CD4-positive, alpha-beta T cell treated with Interleukin-6 at 100 ng/mL for 8 hours (primary cell): ENCODE results near the gene IL3.
A peak's percentile ranks its signal among the peaks of the same experiment; 100 is the strongest.

ENCODE experiments used
- DNase-seq: peaks from one replicate; pipeline ENCODE4 v3.0.0-alpha.2; 2020; ENCODE audit warnings: mixed read lengths, low spot score

IL3 gene

DNA sequence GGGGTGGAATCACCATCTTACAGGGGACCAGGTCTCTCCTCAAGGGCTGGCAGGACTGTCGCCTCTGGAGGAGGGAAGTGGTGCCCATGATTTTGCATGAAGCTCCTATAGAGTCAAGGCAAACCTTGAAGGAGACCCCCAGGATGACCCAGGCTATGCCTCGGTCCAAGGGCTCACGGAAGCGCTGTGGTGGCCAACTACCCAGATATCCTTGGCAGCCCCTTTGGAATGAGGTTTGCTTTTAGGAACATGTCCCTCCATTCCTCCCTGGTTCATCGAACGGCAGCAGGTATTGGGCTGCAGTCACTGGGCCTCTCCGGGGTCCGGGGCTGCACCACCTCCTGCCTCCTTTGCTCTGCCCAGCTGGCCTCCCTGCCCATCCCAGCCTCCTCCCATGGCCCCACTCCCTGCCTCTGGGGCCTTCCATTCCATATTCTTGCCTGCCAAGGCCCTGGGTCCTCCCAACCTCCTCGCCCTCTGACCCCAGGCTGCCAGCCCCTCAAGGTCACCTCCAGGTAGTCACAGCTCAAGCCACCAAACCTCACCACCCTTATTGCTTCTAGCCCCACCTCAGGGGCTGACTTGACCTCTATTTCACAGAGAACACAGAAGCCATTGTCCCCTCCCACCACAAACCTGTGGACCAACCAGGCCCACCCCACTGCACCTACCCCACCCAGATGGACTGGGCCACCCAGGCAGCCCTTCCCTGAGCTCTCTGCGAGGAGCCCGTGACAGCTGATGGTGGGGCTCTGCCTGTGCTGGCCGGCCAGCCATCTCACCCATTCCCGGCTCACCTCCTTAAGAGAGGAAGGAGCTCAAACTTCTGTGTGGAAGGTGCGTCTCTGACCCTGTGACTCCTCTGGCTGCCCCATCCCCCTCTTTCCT lies 3.6 kb upstream of the IL3 start:
- no peak for DNase-seq

DNA sequence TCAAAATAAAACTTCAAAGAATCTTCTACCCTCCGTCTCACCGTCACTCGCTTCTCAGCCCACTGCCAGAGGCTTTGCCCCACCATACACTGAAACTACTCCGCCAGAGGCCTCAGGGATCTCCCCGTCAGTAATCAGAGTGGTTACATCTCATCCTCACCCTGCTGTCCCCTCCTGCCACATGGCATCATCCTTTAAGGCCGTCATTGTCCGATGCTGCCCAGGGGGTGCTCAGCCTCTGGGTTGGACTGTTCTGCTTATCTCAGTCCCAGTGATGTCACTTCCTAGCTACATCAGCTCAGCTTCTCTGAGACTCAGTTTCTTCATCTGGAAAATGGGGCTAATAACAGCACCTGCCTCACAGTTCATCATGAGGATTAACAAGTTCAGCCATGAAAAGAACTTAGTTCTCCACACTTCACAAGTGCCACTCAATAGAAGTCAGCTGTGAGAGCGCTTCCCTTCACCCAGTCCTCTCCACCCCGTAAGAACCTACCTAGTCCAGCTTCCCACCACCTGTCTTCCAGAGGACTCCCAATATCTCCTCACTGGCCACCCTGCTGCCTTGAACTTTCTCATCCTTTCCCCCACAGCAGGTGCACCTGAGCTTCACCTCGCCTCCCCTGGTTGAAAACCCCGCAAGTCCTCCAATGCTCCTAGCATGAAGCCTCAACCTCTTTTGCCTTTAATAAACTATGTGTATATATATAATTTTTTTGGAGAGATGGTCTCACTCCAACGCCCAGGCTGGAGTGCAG lies 2.8 kb upstream of the IL3 start:
- DNase-seq: no peak

DNA sequence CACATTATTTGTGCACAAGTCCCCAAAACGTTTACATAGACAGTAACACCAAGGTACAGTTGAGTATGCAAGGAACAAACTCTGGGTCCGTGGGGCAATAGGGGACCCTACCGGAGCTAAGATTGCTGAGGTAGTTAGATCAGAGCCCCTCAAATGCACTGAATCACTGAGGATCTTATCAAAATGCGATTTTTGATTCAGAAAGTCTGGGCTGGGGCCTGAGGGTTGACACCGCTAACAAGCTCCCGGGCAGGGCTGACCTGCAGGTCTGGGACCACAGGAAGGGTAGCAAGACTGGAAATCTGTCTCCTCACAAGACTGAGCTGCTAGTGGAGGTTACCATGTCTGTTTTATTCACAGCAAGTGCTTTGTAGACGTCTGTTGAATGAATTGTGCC lies 1.8 kb upstream of the IL3 start:
- no peak for DNase-seq

DNA sequence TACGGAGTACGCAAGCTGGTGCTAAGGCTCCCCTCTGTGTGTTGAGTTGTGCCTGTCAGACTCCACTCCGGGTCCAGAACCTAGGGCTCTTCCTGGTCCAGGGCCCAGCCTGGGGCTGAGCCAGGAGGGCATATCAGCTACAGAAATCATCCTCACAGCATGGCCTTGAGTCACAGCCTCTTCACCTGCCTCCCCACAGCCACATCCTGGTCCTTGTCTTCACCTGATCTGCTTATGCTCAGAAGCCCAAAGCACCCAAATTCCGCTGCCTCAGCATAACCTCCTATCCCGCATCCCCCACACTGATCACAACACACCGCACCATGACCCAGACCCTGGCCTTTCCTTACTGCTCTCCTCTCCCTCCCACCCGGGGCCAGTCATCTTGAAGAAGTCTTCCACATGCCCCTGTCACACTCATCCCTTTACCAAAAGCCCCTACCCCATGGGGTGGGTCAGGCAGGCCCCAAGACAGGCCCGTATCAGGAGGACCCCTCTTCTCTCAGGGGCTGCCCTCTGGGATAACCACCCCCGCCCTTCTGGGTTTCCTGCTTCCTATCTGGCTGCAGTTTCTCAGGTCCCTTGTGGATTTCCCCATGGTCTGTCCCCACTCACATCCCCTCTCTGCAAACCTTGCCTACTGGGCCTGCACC lies 1.3 kb upstream of the IL3 start:
- DNase-seq: peak; percentile 52

DNA sequence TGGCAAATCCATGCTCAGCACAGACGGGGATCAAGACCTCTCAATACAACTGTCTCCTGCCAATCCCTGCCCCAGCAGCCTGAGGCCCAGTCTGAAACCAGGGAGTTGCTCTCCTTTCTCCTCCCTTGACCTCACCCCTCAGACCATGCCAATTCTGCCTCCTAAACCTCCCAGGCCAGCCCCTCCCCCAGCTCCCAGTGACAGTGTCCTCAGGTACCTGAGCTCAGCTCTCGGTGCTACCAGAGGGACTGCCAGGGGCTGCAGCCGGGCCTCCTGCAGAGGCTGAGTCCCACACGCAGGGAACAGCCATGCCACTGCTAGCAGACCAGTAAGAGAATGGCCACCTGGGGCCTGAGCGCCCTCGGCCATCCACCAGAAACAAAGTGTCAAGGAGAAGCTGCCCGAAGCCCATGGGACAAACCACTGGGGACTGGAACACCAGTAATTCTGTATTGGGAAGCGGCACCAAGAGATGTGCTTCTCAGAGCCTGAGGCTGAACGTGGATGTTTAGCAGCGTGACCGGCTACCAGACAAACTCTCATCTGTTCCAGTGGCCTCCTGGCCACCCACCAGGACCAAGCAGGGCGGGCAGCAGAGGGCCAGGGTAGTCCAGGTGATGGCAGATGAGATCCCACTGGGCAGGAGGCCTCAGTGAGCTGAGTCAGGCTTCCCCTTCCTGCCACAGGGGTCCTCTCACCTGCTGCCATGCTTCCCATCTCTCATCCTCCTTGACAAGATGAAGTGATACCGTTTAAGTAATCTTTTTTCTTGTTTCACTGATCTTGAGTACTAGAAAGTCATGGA lies 557 bp upstream of the IL3 start:
- no peak for DNase-seq

DNA sequence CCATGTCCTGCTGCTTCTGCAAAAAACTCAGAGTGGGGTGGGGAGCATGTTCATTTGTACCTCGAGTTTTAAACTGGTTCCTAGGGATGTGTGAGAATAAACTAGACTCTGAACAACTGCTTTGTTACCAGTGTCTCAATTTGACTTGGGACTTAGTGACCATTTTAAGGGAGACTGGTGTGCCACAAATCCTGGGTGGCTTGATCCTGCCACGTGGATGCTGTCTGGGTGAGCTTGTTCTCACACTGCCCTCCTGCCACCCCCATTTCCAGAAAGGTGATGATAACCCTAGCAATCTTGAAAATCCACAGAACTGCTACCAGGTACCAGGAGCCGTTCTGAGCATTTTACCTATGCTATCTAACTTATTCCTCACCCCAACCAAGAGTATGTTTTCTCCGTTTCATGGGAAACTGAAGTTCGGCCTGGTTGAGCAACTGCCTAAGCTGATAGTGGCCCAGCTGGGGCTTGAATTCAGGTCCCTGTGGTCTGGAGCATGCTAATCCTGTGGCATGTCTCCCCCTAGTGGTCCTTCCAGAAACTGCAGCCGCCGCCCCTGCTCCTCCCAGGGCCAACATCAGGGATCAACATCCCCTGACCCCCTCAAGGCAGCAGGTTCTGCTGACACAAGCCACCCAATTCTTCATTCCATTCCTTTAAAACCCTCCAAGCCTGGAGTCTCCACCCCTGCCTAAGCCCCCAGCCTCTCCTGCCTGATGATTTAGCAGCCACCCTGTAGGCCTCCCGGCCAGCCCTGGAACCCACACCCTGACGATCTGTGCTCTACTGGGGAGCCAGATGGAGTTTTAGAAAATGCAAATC lies 2.8 kb downstream of the IL3 start:
- peak; percentile 74 for DNase-seq

DNA sequence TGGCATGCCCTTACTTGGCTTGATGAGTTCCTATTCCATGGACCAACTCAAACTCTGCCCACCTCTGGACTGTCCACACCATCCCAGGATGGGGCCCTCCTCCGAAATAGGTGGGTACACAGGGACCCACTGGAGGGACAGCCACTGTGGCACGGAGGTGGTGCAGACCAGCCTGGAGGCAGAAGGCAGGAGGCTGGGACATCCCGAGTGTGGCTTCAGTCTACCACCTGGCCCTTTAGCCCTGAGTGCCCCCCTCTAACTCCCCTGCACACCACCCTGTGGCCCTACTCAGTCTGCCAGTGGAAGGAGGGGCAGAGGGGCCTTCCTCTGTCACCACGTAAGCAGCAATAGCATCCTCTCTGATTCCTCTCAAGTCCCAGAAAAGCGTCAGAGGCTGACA lies 3.7 kb downstream of the IL3 start:
- DNase-seq: no peak

DNA sequence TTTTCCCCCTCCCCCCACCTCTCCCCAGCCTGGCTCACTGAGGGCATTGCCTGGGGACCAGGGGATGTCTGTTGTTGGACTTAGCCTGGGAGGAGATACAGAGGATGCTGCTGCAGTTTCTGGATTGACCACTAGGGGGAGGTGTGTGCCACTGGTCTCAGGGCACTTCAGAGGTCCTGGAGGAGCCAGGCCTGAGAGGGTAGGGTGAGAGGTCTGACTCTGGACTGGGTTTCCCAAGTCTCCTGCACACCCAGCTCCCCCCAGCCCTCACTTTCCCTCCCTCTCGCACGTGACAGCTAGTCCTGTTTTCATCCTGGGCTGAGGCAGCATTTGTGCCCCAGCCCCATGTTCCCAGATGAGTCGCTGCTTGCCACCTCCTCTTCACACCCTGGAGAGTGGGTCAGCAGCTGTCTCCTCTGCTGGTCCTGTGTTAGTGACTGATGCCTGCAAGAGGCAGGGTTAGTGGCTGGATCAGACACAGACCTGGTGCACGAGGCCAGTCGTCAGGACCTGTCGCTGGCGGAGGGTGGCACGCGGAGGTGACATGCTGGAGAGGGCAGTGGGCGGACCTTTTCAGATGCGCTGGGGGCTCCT lies 4.4 kb downstream of the IL3 start:
- peak; percentile 70 for DNase-seq

DNA sequence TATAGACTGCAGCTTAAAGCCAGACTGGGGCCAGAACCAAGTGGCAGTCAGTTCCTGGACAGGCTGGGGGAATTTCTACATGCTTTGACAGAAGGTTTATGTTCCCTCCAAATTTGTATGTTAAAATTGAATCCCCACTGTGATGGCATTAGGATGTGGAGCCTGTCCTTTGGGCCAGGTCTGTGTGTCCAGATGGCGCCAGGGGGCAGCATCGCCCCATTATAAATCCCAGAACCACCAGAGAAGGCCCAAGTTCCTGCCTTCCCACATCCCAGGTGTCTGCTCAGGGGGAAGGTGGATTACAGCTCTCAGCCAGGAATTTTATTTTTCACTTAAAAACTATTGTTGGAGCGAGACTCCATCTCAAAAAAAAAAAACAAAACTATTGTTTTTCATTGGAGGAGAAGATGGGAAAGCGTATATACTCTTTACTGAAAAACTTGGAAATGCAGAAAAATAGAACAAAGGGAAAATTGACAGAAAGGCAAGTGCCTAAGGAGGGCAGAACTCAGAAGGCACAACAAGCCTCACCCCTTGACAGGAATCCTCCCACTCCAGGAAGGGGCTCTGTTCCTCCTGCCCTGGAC lies 5.0 kb downstream of the IL3 start:
- peak; percentile 42 for DNase-seq

DNA sequence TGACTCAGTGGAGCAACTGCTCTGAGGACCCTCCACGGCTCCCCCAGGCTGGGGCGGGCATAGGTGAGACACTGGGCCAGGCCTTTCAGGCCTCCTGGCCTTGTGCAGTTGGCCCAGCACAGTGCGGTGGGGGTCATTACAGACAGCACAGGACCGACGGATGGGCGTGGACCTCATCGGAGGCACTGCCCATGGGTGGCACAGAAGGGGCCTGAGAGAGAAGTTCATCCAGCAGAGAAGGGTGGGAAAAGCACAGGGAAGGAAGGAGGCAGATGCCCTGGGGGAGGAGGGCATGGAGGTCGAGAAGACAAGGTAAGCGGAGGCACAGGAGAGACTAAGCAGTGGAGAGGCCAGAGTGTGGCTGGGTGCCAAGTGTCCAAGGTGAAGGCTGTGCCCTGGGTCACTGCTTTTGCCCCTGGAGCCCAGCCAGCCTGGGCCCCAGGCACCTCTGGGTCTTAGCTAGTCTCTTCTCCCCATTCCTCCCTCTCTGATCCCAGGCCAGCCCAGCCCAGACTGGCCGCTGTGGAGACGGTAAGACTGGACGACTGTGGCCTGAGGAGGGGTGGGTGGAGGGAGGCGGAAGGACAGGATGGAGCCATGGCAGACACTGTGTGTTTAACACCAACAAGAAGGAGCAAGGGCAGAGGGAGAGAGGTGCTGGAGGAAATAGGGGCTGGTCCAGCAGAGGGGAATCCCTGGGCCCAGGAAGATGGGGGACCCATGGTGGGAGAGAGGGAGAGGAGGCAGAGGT lies 5.7 kb downstream of the IL3 start:
- DNase-seq: no peak

DNA sequence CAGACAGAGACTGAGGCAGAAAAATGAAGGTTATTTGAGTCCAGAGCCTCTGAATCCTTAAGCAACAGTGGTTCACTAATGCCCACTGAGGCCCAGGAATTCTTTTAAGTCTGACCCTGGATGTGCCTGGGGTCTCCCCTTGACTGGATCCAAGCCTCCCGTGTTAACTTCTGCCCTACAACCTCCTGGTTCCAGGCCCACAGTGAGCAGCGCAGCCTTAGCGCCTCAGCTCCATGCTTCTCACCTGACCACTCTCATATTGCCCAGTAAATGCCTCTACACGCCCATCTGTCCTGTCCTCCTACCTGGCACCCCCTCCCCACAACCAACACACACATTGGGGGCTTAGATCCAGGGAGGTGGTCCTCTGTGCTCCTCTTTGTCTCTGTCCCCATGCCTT lies 6.4 kb downstream of the IL3 start:
- no peak for DNase-seq

DNA sequence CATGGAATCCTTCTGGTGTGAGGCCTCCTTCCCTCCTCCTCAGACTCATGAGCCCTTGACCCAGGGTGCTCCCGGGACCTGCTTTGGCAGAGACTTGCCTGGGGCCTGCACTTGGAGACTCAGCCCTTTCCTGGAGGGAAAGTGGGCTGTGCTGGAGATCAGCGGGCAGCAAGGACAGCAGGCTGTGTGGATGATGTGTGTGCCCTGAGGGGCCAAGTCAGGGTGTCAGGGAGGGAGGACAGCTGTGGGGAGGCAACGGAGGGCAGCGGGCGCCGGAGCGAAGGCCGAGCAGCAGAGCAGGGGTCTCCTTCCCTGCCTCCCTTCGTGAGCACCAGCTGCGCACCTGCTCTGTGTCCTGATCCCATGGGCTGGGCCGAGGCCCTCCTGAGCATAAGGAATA lies 7.0 kb downstream of the IL3 start:
- DNase-seq: no peak

DNA sequence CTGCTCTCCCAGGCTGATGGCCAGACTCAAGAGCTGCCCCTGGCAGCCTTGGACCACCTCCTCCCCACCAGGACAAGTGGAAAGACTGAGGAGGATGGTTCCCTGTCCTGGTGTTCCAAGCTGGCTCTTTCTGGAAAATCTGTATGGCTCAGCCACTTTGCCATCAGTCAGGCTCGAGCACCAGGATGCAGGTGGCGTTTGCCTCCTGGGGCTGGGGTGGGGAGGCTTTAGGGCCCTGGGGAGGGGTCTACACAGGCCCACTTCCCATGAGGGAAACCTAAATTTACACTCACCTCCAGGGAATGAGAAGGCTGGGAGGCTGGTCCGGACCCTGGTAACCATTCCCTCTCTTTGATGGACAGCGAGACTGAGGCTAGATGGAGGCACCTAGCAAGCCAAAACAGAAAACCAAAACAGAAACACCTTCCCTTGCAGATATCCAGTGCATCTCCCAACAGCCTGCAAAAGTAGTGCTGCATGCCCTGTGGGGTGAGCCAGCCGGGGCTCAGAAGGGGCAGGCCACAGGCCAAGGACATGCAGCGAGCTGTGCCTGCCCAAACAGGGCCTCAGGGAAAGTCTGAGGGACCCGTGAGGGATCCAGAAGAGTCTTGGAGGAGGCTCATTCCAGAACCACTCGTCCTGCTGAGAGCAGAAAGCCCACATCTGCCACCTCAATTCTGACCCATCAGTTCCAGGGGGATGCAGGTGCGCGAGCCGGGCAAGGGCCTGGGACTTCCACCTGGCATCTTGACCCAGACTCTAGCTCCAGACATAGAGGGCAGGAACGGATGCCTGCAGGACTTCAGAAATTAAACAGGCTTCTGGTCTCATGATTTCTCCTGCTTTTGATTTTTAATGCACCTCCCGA lies 7.7 kb downstream of the IL3 start:
- no peak for DNase-seq

DNA sequence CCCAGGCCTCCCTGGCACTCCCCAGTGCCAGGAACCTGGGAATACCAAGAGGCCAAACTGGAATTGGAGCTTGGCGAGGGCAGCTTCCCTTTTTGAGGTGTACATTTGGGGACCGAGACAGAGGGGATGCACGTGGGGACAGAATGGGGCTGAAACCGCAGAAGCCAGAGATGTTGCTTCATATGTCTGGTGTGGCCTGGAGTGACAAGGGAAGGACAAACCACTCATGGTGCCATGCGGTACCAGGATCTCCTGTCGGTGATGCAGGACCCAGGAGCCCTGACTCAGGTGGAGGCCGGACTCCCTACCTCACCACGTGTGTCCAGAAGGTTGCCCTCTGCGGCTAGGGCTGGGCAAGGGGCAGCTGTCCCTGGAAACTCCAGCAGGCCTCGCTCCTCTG lies 9.1 kb downstream of the IL3 start:
- no peak for DNase-seq

DNA sequence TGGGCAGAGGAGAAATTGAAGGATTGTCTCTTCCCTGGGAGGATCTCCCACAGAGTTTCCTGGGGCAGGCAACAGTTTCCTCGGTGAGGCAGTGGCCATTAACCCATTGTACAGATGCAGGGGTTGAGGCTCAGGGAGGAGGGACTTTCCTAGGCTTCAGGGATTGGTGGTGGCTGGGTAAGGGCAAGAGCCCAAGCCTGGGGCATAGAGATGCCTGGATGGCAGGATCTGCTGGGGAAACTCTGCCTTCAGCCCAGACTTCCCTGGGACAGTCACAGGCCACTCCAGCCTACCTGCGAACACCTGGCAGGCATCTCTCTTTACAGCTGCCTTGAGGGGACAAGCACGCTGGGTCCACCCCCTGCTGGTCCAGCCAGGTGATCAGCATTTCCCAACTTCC lies 9.5 kb downstream of the IL3 start:
- DNase-seq: no peak

DNA sequence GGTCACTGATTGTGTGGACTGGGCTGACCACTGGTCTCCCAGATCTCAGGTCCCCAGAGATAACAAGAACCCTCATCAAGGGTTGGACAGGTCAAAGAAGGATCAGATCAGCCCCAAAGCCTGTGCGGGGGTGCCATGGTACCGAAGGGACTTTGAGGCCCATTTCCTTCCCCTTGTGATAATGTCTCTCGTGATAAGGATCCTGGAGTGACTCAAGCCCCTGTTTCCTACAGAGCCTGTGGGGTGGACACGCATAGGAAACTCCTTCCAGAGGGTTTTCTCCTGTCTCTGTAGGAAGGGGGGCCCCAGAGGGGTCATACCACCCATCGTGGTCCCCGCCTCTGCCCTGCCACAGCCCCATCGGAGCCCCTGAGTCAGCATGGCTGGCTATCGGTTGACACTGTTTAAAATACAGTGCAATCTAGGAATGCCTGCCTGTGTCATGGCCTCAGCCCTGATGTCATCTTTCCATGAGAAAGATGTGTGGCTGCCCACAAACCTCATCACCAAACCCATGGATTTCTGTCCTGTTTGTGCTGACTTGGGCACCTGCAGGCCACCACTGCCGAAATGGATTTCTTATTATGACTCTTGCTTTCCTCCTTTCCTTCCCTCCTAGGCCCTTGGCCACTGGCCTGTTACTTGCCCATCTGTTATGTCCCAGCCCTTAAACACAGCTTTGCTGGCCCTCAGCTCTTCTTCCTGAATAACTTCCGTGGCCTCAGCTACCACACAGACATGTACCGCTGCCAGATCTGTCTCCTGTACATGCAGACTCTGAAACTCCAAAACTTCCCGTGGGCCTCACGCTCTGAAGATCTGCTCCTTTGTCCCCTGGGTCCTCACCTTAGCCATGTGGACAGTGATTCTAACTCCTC lies 10.2 kb downstream of the IL3 start:
- DNase-seq: no peak

DNA sequence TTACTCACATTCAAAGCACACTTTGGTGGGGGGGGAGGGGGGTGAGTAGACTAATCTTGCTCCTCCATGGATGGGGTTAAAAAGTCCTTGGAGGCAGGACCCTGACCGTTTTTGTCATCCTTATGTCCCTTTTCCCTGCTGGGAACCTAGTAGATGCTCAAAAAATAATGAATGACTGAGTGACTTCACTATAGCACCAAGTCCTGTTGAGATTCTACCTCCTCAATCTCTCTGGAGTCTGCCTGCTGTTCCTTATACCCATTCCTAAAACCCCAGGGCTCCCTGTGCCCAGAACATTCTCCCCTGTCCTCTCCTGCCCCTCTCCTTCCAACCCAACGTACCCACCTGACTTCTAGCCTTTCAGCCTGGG lies 10.9 kb downstream of the IL3 start:
- DNase-seq: no peak

DNA sequence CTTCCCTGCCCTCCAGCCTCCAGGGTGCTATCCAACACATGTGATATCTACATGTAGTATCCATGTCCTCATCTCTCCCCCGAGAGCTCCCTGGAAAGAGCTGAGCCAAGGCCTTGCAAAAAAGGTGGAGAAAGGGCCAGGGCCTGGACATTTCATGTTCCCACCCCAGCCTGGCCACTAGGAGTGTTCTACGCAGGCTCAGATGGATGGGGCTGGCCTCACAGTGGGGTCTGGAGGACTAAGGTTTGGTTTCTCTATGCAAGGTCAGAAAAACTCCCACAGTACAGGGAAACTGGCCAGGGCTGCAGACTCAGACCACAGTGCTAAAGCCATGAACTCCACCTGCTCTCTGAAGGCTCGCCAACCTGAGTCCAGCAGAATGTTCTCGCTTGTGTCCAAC lies 11.6 kb downstream of the IL3 start:
- no peak for DNase-seq
